ENCODE data around the gene HAUS7.

Gene HAUS7

GRCh38 chrX:153474266-153474665 is 3.9 kb upstream of the HAUS7 start:
- Mint-ChIP-seq H3K27ac (peak overlapping the region; percentile 62), H3K36me3 (no peaks in the 10 kb centered on the region), H3K27me3 (no peaks in the 10 kb centered on the region), H3K9me3 (no peaks in the 10 kb centered on the region), H3K4me3 (peak overlapping the region; percentile 51), H3K4me1 (peaks cover 3% of the 10 kb centered on the region)

GRCh38 chrX:153473126-153473525 is 2.8 kb upstream of the HAUS7 start:
- H3K9me3 Mint-ChIP-seq: no peaks in the 10 kb centered on the region
- H3K4me3 Mint-ChIP-seq: peak overlapping the region; percentile 42
- no peaks in the 10 kb centered on the region for H3K36me3 Mint-ChIP-seq
- no peaks in the 10 kb centered on the region for H3K27me3 Mint-ChIP-seq
- no peak overlapping the region for H3K27ac Mint-ChIP-seq
- H3K4me1 Mint-ChIP-seq: peaks cover 3% of the 10 kb centered on the region

- H3K4me1 Mint-ChIP-seq: peaks cover 10% of the 10 kb centered on the region
- H3K36me3 Mint-ChIP-seq: peaks cover 1% of the 10 kb centered on the region
- no peaks in the 10 kb centered on the region for H3K9me3 Mint-ChIP-seq
- peak overlapping the region; percentile 46 for H3K27ac Mint-ChIP-seq
- H3K27me3 Mint-ChIP-seq: no peaks in the 10 kb centered on the region
- no peak overlapping the region for H3K4me3 Mint-ChIP-seq
Observed at GRCh38 chrX:153471663-153472280, 1.4 kb upstream of the HAUS7 start.

GRCh38 chrX:153469811-153470410 is 465 bp downstream of the HAUS7 start:
- Mint-ChIP-seq H3K9me3 (no peaks in the 10 kb centered on the region), H3K27ac (peak overlapping the region; percentile 19), H3K4me3 (peak overlapping the region; percentile 81), H3K4me1 (peaks cover 10% of the 10 kb centered on the region), H3K36me3 (peaks cover 1% of the 10 kb centered on the region), H3K27me3 (no peaks in the 10 kb centered on the region)

- peaks cover 10% of the 10 kb centered on the region for H3K4me1 Mint-ChIP-seq
- peaks cover 1% of the 10 kb centered on the region for H3K36me3 Mint-ChIP-seq
- H3K27me3 Mint-ChIP-seq: no peaks in the 10 kb centered on the region
- no peaks in the 10 kb centered on the region for H3K9me3 Mint-ChIP-seq
- no peak overlapping the region for H3K4me3 Mint-ChIP-seq
- H3K27ac Mint-ChIP-seq: no peak overlapping the region
Observed at GRCh38 chrX:153468008-153468580, 2.3 kb downstream of the HAUS7 start.

- H3K4me1 Mint-ChIP-seq: peaks cover 7% of the 10 kb centered on the region
- H3K27me3 Mint-ChIP-seq: no peaks in the 10 kb centered on the region
- peaks cover 1% of the 10 kb centered on the region for H3K36me3 Mint-ChIP-seq
- no peaks in the 10 kb centered on the region for H3K9me3 Mint-ChIP-seq
- no peak overlapping the region for H3K27ac Mint-ChIP-seq
- H3K4me3 Mint-ChIP-seq: no peak overlapping the region
Observed at GRCh38 chrX:153465691-153466380, 4.5 kb downstream of the HAUS7 start.

GRCh38 chrX:153464116-153464515 is 6.3 kb downstream of the HAUS7 start:
- H3K4me3 Mint-ChIP-seq: no peak overlapping the region

GRCh38 chrX:153463556-153463955 is 6.8 kb downstream of the HAUS7 start:
- H3K4me3 Mint-ChIP-seq: no peak overlapping the region
- no peak overlapping the region for H3K27ac Mint-ChIP-seq
- peaks cover 5% of the 10 kb centered on the region for H3K36me3 Mint-ChIP-seq
- H3K27me3 Mint-ChIP-seq: no peaks in the 10 kb centered on the region
- no peaks in the 10 kb centered on the region for H3K9me3 Mint-ChIP-seq
- H3K4me1 Mint-ChIP-seq: peaks cover 7% of the 10 kb centered on the region

More at GRCh38 chrX:153464116-153464515, 6.3 kb downstream of the HAUS7 start:
- peaks cover 3% of the 10 kb centered on the region for H3K36me3 Mint-ChIP-seq
- no peaks in the 10 kb centered on the region for H3K27me3 Mint-ChIP-seq
- H3K4me1 Mint-ChIP-seq: peaks cover 7% of the 10 kb centered on the region
- H3K9me3 Mint-ChIP-seq: no peaks in the 10 kb centered on the region
- no peak overlapping the region for H3K27ac Mint-ChIP-seq

- Mint-ChIP-seq H3K4me1 (peaks cover 7% of the 10 kb centered on the region), H3K36me3 (peaks cover 5% of the 10 kb centered on the region), H3K9me3 (no peaks in the 10 kb centered on the region), H3K27ac (no peak overlapping the region), H3K27me3 (no peaks in the 10 kb centered on the region), H3K4me3 (no peak overlapping the region)
Observed at GRCh38 chrX:153463031-153463430, 7.3 kb downstream of the HAUS7 start.

- Mint-ChIP-seq H3K36me3 (peaks cover 3% of the 10 kb centered on the region), H3K27me3 (no peaks in the 10 kb centered on the region), H3K4me3 (no peak overlapping the region), H3K4me1 (peaks cover 2% of the 10 kb centered on the region), H3K9me3 (no peaks in the 10 kb centered on the region), H3K27ac (no peak overlapping the region)
Observed at GRCh38 chrX:153462291-153462690, 8.1 kb downstream of the HAUS7 start.

GRCh38 chrX:153460826-153461225 is 9.6 kb downstream of the HAUS7 start:
- peaks cover 3% of the 10 kb centered on the region for H3K36me3 Mint-ChIP-seq
- no peak overlapping the region for H3K27ac Mint-ChIP-seq

GRCh38 chrX:153459986-153460385 is 10.4 kb downstream of the HAUS7 start:
- H3K27ac Mint-ChIP-seq: no peak overlapping the region
- no peaks in the 10 kb centered on the region for H3K27me3 Mint-ChIP-seq
- H3K4me1 Mint-ChIP-seq: no peaks in the 10 kb centered on the region
- H3K36me3 Mint-ChIP-seq: peaks cover 3% of the 10 kb centered on the region
- no peak overlapping the region for H3K4me3 Mint-ChIP-seq
- no peaks in the 10 kb centered on the region for H3K9me3 Mint-ChIP-seq

More at GRCh38 chrX:153460826-153461225, 9.6 kb downstream of the HAUS7 start:
- Mint-ChIP-seq H3K4me1 (no peaks in the 10 kb centered on the region), H3K27me3 (no peaks in the 10 kb centered on the region), H3K9me3 (no peaks in the 10 kb centered on the region), H3K4me3 (no peak overlapping the region)

GRCh38 chrX:153458476-153458875 is 11.9 kb downstream of the HAUS7 start:
- peaks cover 3% of the 10 kb centered on the region for H3K36me3 Mint-ChIP-seq
- H3K4me3 Mint-ChIP-seq: no peak overlapping the region
- H3K27ac Mint-ChIP-seq: no peak overlapping the region
- no peaks in the 10 kb centered on the region for H3K9me3 Mint-ChIP-seq
- H3K27me3 Mint-ChIP-seq: no peaks in the 10 kb centered on the region
- H3K4me1 Mint-ChIP-seq: no peaks in the 10 kb centered on the region

- Mint-ChIP-seq H3K27ac (no peak overlapping the region), H3K27me3 (no peaks in the 10 kb centered on the region), H3K9me3 (no peaks in the 10 kb centered on the region), H3K36me3 (peaks cover 3% of the 10 kb centered on the region), H3K4me3 (no peak overlapping the region), H3K4me1 (no peaks in the 10 kb centered on the region)
Observed at GRCh38 chrX:153457827-153458466, 12.4 kb downstream of the HAUS7 start.

- no peaks in the 10 kb centered on the region for H3K4me1 Mint-ChIP-seq
- H3K27ac Mint-ChIP-seq: no peak overlapping the region
- H3K4me3 Mint-ChIP-seq: no peak overlapping the region
- no peaks in the 10 kb centered on the region for H3K27me3 Mint-ChIP-seq
- peaks cover 3% of the 10 kb centered on the region for H3K36me3 Mint-ChIP-seq
- H3K9me3 Mint-ChIP-seq: no peaks in the 10 kb centered on the region
Observed at GRCh38 chrX:153457136-153457825, 13.1 kb downstream of the HAUS7 start.

Measured in activated naive CD4-positive, alpha-beta T cell treated with anti-CD3 and anti-CD28 coated beads, Interleukin-2, amount 50 U/mL, for 24 hours (primary cell).